Hepatocyte (in vitro differentiated cells): ENCODE data around the gene PDE8B. TPM values are rescaled to one million over a fixed set of nuclear protein-coding genes. Genes with fewer than 3 reads are reported as not detected.

Experiments used
- DNase-seq: peaks from one replicate; pipeline ENCODE4 v3.0.0-alpha.2; 2016; ENCODE audit warnings: low spot score
- H2AFZ ChIP-seq: fragments of 200-600 bp; sonication (generic); 2 replicates; pipeline ENCODE4 v1.6.0; 2016; ENCODE audit warnings: antibody characterized with exemption, mild to moderate bottlenecking
- H3K27ac ChIP-seq: fragments of 200-600 bp; sonication (generic); 2 replicates; pipeline ENCODE4 v1.5.1; 2016; ENCODE audit warnings: mild to moderate bottlenecking
- H3K27me3 ChIP-seq: fragments of 200-600 bp; sonication (generic); 2 replicates; pipeline ENCODE4 v1.6.1; 2016
- H3K36me3 ChIP-seq: fragments of 200-600 bp; sonication (generic); replicated peaks from 2 replicates; pipeline ENCODE4 v1.5.1; 2016; ENCODE audit warnings: low read depth; ENCODE audit not compliant: insufficient read depth
- H3K4me1 ChIP-seq: fragments of 200-600 bp; sonication (generic); 2 replicates; pipeline ENCODE4 v1.5.1; 2016; ENCODE audit warnings: mild to moderate bottlenecking, moderate library complexity; ENCODE audit not compliant: insufficient read depth
- H3K4me2 ChIP-seq: fragments of 200-600 bp; sonication (generic); 2 replicates; pipeline ENCODE4 v1.6.0; 2016
- H3K4me3 ChIP-seq: fragments of 200-600 bp; sonication (generic); 2 replicates; pipeline ENCODE4 v1.5.1; 2016; ENCODE audit warnings: mild to moderate bottlenecking
- H3K79me2 ChIP-seq: fragments of 200-600 bp; sonication (generic); 2 replicates; pipeline ENCODE4 v1.6.0; 2017; ENCODE audit warnings: mild to moderate bottlenecking
- H3K9me2 ChIP-seq: fragments of 200-600 bp; sonication (generic); replicated peaks from 2 replicates; pipeline ENCODE4 v1.6.0; 2017; ENCODE audit warnings: mild to moderate bottlenecking; ENCODE audit not compliant: insufficient read depth
- H3K9me3 ChIP-seq: fragments of 200-600 bp; sonication (generic); 2 replicates; pipeline ENCODE4 v1.5.1; 2016; ENCODE audit warnings: low read depth, mild to moderate bottlenecking
- H4K20me1 ChIP-seq: fragments of 200-600 bp; sonication (generic); 2 replicates; pipeline ENCODE4 v1.6.0; 2016; ENCODE audit warnings: mild to moderate bottlenecking; ENCODE audit not compliant: insufficient read depth, poor library complexity, severe bottlenecking
- CTCF ChIP-seq: fragments of 200-600 bp; sonication (generic); IDR thresholded peaks from 2 replicates; pipeline ENCODE4 v1.5.1; 2016; ENCODE audit warnings: antibody characterized with exemption, mild to moderate bottlenecking; ENCODE audit not compliant: poor library complexity
- EZH2 ChIP-seq: fragments of 200-600 bp; sonication (generic); IDR thresholded peaks from 2 replicates; pipeline ENCODE4 v1.6.1; 2016; ENCODE audit warnings: antibody characterized with exemption, mild to moderate bottlenecking, borderline replicate concordance
- EZH2phosphoT487 ChIP-seq: fragments of 200-600 bp; sonication (generic); IDR thresholded peaks from one replicate; pipeline ENCODE4 v1.6.1; 2018; ENCODE audit warnings: antibody characterized with exemption, mild to moderate bottlenecking, low read depth, moderate library complexity; ENCODE audit not compliant: unreplicated experiment, severe bottlenecking
- WGBS: methylation state at CpG from one replicate; pipeline ENCODE4 v1.1.6; 2016; ENCODE audit warnings: low lambda C conversion rate; ENCODE audit errors: missing lambda C conversion rate; 5-methylcytosine and 5-hydroxymethylcytosine counted together
- polyA plus RNA-seq: library from polyadenylated mRNA; unstranded; fragments of >200 nt; fragmentation: Nextera tagmentation; extraction: Ambion mirVana; gene quantifications from 2 replicates; pipeline ENCODE4 v1.2.1, GENCODE V29; 2016
- total RNA-seq: library from RNA; depleted of rRNA; stranded (reverse); fragments of >200 nt; gene quantifications from 2 replicates; pipeline ENCODE4 v1.2.3, GENCODE V29; 2014

Gene PDE8B
- total and polyA plus RNA-seq, 2 experiments from 2014 or later: 8.3 to 9.2 TPM

- Histone ChIP-seq H3K27ac (no peak overlapping the region), H3K79me2 (no peaks in the 10 kb centered on the region), H2AFZ (no peak overlapping the region), H3K9me2 (no peaks in the 10 kb centered on the region), H3K36me3 (no peaks in the 10 kb centered on the region), H3K4me1 (no peaks in the 10 kb centered on the region), H3K27me3 (no peaks in the 10 kb centered on the region), H3K9me3 (no peaks in the 10 kb centered on the region), H3K4me3 (no peak overlapping the region), H4K20me1 (no peaks in the 10 kb centered on the region), H3K4me2 (no peak overlapping the region)
- DNase-seq: no peak
- TF ChIP-seq EZH2phosphoT487: no peak
- TF ChIP-seq EZH2: no peak
- no peak for TF ChIP-seq CTCF
- WGBS: 75% methylated on average over 4 of the region's 4 CpGs
Observed at GRCh38 chr5:77325921-77326541, 115.6 kb downstream of the PDE8B start.

GRCh38 chr5:77326986-77327734, 116.7 kb downstream of the PDE8B start:
- Histone ChIP-seq H3K4me3 (no peak overlapping the region), H3K9me2 (no peaks in the 10 kb centered on the region), H3K79me2 (no peaks in the 10 kb centered on the region), H2AFZ (no peak overlapping the region), H3K4me1 (no peaks in the 10 kb centered on the region), H3K4me2 (no peak overlapping the region), H3K27ac (no peak overlapping the region), H4K20me1 (no peaks in the 10 kb centered on the region), H3K27me3 (no peaks in the 10 kb centered on the region), H3K36me3 (no peaks in the 10 kb centered on the region), H3K9me3 (no peaks in the 10 kb centered on the region)
- no peak for DNase-seq
- 91% methylated on average over 5 of the region's 5 CpGs for WGBS
- TF ChIP-seq EZH2phosphoT487 (no peak), EZH2 (no peak), CTCF (no peak)

GRCh38 chr5:77328930-77329647, 118.6 kb downstream of the PDE8B start:
- no peaks in the 10 kb centered on the region for H3K79me2 ChIP-seq
- H3K27ac ChIP-seq: no peak overlapping the region
- TF ChIP-seq EZH2: no peak
- TF ChIP-seq CTCF: no peak
- DNase-seq: no peak
- H3K4me3 ChIP-seq: no peak overlapping the region
- H3K9me2 ChIP-seq: no peaks in the 10 kb centered on the region
- 82% methylated on average over 10 of the region's 10 CpGs for WGBS
- no peak overlapping the region for H2AFZ ChIP-seq
- H4K20me1 ChIP-seq: no peaks in the 10 kb centered on the region
- no peaks in the 10 kb centered on the region for H3K27me3 ChIP-seq
- H3K36me3 ChIP-seq: no peaks in the 10 kb centered on the region
- peaks cover 2% of the 10 kb centered on the region for H3K4me1 ChIP-seq
- no peak overlapping the region for H3K4me2 ChIP-seq
- H3K9me3 ChIP-seq: no peaks in the 10 kb centered on the region
